B cell (primary cell): ENCODE data around the gene ERC1. TPM values are rescaled to one million over a fixed set of nuclear protein-coding genes. Genes with fewer than 3 reads are reported as not detected.

ENCODE experiments used
- ATAC-seq: fragments of 200-7000 bp; cut with Tn5 transposase; one replicate; pipeline ENCODE4 v1.10.0; 2021; ENCODE audit warnings: low read depth, mild to moderate bottlenecking, moderate number of reproducible peaks, moderate library complexity
- CTCF ChIA-PET: fragments of 350-600 bp; sonication (Branson Sonifier 250); formaldehyde crosslinking; loops from one replicate; lab custom pipeline; 2021; ENCODE audit warnings: antibody characterized with exemption, inconsistent platforms; lab: Charles Lee
- POLR2A ChIA-PET: fragments of 350-600 bp; sonication (Branson Sonifier 250); formaldehyde crosslinking; loops from one replicate; lab custom pipeline; 2021; ENCODE audit warnings: antibody characterized with exemption; lab: Charles Lee
- DNase-seq: peaks from one replicate; pipeline ENCODE4 v3.0.0; 2013
- H2AFZ ChIP-seq: 2 replicates; pipeline ENCODE4 v1.6.1; 2012; ENCODE audit warnings: mild to moderate bottlenecking, low read depth, low read length; ENCODE audit not compliant: insufficient read depth, poor library complexity, severe bottlenecking
- H3K27ac ChIP-seq, 2 donors: 1 replicate in 1 of 2; 2 replicates in 1 of 2; pipeline ENCODE4 v1.5.1; 2012 to 2013; ENCODE audit warnings: low read length in 2 of 2, mild to moderate bottlenecking in 2 of 2, moderate library complexity in 1 of 2
- H3K27me3 ChIP-seq, 4 experiments: fragments of 200-600 bp in 1 of 4; sonication (generic) in 1 of 4; replicated peaks in 1 of 4; 1 replicate in 2 of 4; 2 replicates in 2 of 4; pipeline versions ENCODE4 v1.6.1 to v1.7.0; 2013 to 2016; ENCODE audit warnings: low read length in 3 of 4, mild to moderate bottlenecking in 2 of 4, mixed read lengths in 1 of 4, moderate library complexity in 1 of 4; ENCODE audit not compliant: insufficient read depth in 4 of 4, control insufficient read depth in 3 of 4; ENCODE audit errors: control extremely low read depth in 1 of 4
- H3K36me3 ChIP-seq, 2 experiments: replicated peaks in 1 of 2; 1 replicate in 1 of 2; 2 replicates in 1 of 2; pipeline versions ENCODE4 v1.6.1 to v1.7.1; 2013; ENCODE audit warnings: low read length in 1 of 2; ENCODE audit not compliant: insufficient read depth in 2 of 2, control insufficient read depth in 1 of 2; ENCODE audit errors: control extremely low read depth in 1 of 2, extremely low read depth in 1 of 2
- H3K4me1 ChIP-seq, 2 donors: fragments of 200-600 bp in 1 of 2; sonication (generic) in 1 of 2; 1 replicate in 1 of 2; 2 replicates in 1 of 2; pipeline versions ENCODE4 v1.5.1 to v1.6.1; 2013 to 2017; ENCODE audit warnings: low read length in 2 of 2; ENCODE audit not compliant: control insufficient read depth in 2 of 2, insufficient read depth in 2 of 2
- H3K4me2 ChIP-seq: replicated peaks from 2 replicates; pipeline ENCODE3; 2012; ENCODE audit warnings: mild to moderate bottlenecking, low read depth, low read length; ENCODE audit not compliant: poor library complexity, severe bottlenecking
- H3K4me3 ChIP-seq, 5 experiments: fragments of 200-600 bp in 1 of 5; sonication (generic) in 1 of 5; 1 replicate in 3 of 5; 2 replicates in 2 of 5; pipeline versions ENCODE4 v1.5.1 to v1.7.0; 2011 to 2016; ENCODE audit warnings: low read length in 4 of 5, mild to moderate bottlenecking in 4 of 5, low read depth in 2 of 5, control low read depth in 1 of 5, moderate library complexity in 1 of 5; ENCODE audit not compliant: insufficient read depth in 1 of 5; ENCODE audit errors: control extremely low read depth in 1 of 5, extremely low read depth in 1 of 5
- H3K79me2 ChIP-seq: fragments of 200-600 bp; sonication (generic); one replicate; pipeline ENCODE4 v1.6.0; 2016; ENCODE audit warnings: low read length; ENCODE audit not compliant: control insufficient read depth, insufficient read depth
- H3K9ac ChIP-seq: fragments of 200-600 bp; sonication (generic); 2 replicates; pipeline ENCODE4 v1.6.1; 2017; ENCODE audit warnings: mild to moderate bottlenecking, low read length, moderate library complexity
- H3K9me3 ChIP-seq, 3 donors: one replicate each; pipeline versions ENCODE4 v1.6.1 to v1.7.1; 2013; ENCODE audit warnings: low read length in 2 of 3; ENCODE audit not compliant: control insufficient read depth in 2 of 3, insufficient read depth in 1 of 3; ENCODE audit errors: control extremely low read depth in 1 of 3
- H4K20me1 ChIP-seq: 2 replicates; pipeline ENCODE4 v1.6.0; 2012; ENCODE audit warnings: mild to moderate bottlenecking, low read length; ENCODE audit not compliant: insufficient read depth, control insufficient read depth, poor library complexity, severe bottlenecking
- H3K27ac Mint-ChIP-seq: one replicate; pipeline ENCODE4 v1.8.0; 2021; ENCODE audit warnings: mixed read lengths
- H3K27me3 Mint-ChIP-seq: one replicate; pipeline ENCODE4 v1.8.0; 2021; ENCODE audit warnings: mixed read lengths
- H3K4me1 Mint-ChIP-seq: one replicate; pipeline ENCODE4 v1.8.0; 2021; ENCODE audit warnings: mixed read lengths
- H3K4me3 Mint-ChIP-seq: one replicate; pipeline ENCODE4 v1.8.0; 2021; ENCODE audit warnings: mixed read lengths
- H3K9me3 Mint-ChIP-seq: one replicate; pipeline ENCODE4 v1.8.0; 2022; ENCODE audit warnings: mixed read lengths; ENCODE audit not compliant: insufficient read depth
- EZH2 ChIP-seq: IDR thresholded peaks from 2 replicates; pipeline ENCODE4 v1.6.1; 2012; ENCODE audit warnings: borderline replicate concordance, low read depth, mild to moderate bottlenecking, moderate library complexity, low read length; ENCODE audit not compliant: insufficient read depth, poor library complexity, severe bottlenecking
- WGBS: methylation state at CpG from one replicate; pipeline ENCODE4 v1.1.5; 2013; ENCODE audit warnings: missing lambda C conversion rate; ENCODE audit not compliant: insufficient coverage; 5-methylcytosine and 5-hydroxymethylcytosine counted together
- intact Hi-C: fragments of 100-400 bp; cut with micrococcal nuclease; formaldehyde crosslinking; loops from one replicate; pipeline ENCODE4 v1.10.0; 2022
- polyA plus RNA-seq: library from polyadenylated mRNA; depleted of rRNA; stranded (reverse); fragments of >200 nt; gene quantifications from 2 replicates; pipeline ENCODE4 v1.2.3, GENCODE V29; 2012
- total RNA-seq, 2 donors: library from RNA; stranded (reverse); fragments of 120-200 nt in 1 of 2; gene quantifications; 1 replicate in 1 of 2; 2 replicates in 1 of 2; pipeline versions ENCODE4 v1.2.3 to v1.2.4, GENCODE V29; 2013 to 2022
- TF ChIP-seq, protein P1 (sequence below): fragments of 200-600 bp; IDR thresholded peaks from one replicate; pipeline ENCODE4 v1.8.0; 2022; ENCODE audit warnings: antibody characterized with exemption, mild to moderate bottlenecking

Gene ERC1
- total and polyA plus RNA-seq, 2 donors (not counting 1 experiment from before 2014, with no cell fraction given) = 4.0 to 77.6 TPM

DNA sequence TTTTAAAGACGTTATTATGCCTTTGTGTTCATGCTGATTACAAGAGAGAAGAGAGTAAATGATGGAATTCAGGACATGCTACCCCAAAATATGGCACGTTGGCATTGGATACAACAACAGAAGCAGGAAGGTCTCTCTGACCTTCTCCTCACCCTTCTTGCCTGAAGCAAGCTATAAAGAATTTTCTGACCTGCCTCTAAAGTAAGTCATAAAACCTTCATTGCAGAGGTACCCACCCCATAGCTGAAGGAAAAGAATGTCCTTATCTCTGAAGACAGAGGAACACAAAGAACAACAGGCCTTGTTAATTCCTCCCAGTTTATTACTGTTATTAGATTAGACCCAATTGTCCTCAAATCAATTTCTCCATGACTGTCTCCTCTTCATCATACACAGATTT is 427.1 kb downstream of the ERC1 start:
- Mint-ChIP-seq H3K27ac (no peak overlapping the region), H3K9me3 (peaks cover 3% of the 10 kb centered on the region), H3K4me3 (no peak overlapping the region), H3K4me1 (peaks cover 12% of the 10 kb centered on the region), H3K27me3 (no peaks in the 10 kb centered on the region)
- Histone ChIP-seq H3K4me1 (peaks cover 0 to 10% of the 10 kb centered on the region in 2 donors), H3K9ac (no peak overlapping the region), H4K20me1 (no peaks in the 10 kb centered on the region), H3K27me3 (no peaks in the 10 kb centered on the region), H3K4me2 (no peak overlapping the region), H2AFZ (no peak overlapping the region), H3K27ac (no peak overlapping the region), H3K79me2 (no peaks in the 10 kb centered on the region), H3K9me3 (peaks cover 1 to 14% (median 5%) of the 10 kb centered on the region in 3 donors), H3K36me3 (peaks cover 3 to 10% of the 10 kb centered on the region in 2 experiments), H3K4me3 (no peak overlapping the region)
- ChIA-PET CTCF (no interaction called here), POLR2A (no interaction called here)
- no peak for TF ChIP-seq EZH2
- TF ChIP-seq, protein P1, sequence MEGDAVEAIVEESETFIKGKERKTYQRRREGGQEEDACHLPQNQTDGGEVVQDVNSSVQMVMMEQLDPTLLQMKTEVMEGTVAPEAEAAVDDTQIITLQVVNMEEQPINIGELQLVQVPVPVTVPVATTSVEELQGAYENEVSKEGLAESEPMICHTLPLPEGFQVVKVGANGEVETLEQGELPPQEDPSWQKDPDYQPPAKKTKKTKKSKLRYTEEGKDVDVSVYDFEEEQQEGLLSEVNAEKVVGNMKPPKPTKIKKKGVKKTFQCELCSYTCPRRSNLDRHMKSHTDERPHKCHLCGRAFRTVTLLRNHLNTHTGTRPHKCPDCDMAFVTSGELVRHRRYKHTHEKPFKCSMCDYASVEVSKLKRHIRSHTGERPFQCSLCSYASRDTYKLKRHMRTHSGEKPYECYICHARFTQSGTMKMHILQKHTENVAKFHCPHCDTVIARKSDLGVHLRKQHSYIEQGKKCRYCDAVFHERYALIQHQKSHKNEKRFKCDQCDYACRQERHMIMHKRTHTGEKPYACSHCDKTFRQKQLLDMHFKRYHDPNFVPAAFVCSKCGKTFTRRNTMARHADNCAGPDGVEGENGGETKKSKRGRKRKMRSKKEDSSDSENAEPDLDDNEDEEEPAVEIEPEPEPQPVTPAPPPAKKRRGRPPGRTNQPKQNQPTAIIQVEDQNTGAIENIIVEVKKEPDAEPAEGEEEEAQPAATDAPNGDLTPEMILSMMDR = no peak
- DNase-seq = no peak
- WGBS = 86% methylated on average over 1 of the region's 2 CpGs
- no peak for ATAC-seq
- intact Hi-C loops = no loop called here

DNA sequence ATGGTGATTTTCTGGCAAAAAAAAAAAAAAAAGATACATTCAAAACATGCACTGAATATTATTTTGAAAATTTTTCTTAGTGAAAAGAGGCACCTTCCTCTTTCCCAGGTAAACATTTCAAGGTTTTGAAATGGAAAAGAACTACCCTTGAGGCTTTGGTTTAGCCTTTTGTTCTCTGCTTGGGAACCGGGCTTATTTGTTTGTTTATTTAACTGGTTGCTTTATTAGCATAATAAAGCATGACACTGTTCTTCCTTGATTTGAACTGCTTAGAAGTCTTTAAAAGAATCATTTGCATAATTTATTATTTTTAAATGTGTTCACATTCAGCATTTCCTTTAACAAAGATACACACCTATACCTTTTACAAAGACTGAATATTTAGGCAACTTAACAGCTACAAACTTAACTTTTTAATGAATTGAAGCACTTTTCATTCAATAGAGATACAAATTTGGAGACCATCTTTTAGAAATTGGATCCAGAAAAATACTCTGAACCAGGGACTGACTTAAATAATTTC is 428.9 kb downstream of the ERC1 start:
- H3K79me2 ChIP-seq = no peaks in the 10 kb centered on the region
- H3K27ac ChIP-seq = no peak overlapping the region
- H3K27me3 ChIP-seq = no peaks in the 10 kb centered on the region
- no peak overlapping the region for H3K4me2 ChIP-seq
- H3K4me3 Mint-ChIP-seq = no peak overlapping the region
- DNase-seq = no peak
- no CpG with 5 or more reads among the region's 1 CpG for WGBS
- H3K4me1 Mint-ChIP-seq = peaks cover 13% of the 10 kb centered on the region
- TF ChIP-seq EZH2 = no peak
- TF ChIP-seq, protein P1 = no peak
- no peaks in the 10 kb centered on the region for H3K27me3 Mint-ChIP-seq
- H3K9me3 Mint-ChIP-seq = peaks cover 3% of the 10 kb centered on the region
- intact Hi-C loops = no loop called here
- H4K20me1 ChIP-seq = no peaks in the 10 kb centered on the region
- no peak overlapping the region for H3K4me3 ChIP-seq
- CTCF ChIA-PET = no interaction called here
- H3K9ac ChIP-seq = no peak overlapping the region
- H3K9me3 ChIP-seq = peaks cover 1 to 14% (median 5%) of the 10 kb centered on the region in 3 donors
- no peak overlapping the region for H3K27ac Mint-ChIP-seq
- no peak overlapping the region for H2AFZ ChIP-seq
- peaks cover 0 to 12% of the 10 kb centered on the region in 2 donors for H3K4me1 ChIP-seq
- H3K36me3 ChIP-seq = peaks cover 3 to 10% of the 10 kb centered on the region in 2 experiments
- POLR2A ChIA-PET = no interaction called here
- no peak for ATAC-seq
